IPS DF 19.7 (cell line): ENCODE measurements around the gene SEPTIN3.

Source experiments
- DNase-seq: peaks from one replicate; pipeline ENCODE4 v3.0.0-alpha.2; 2013; ENCODE audit warnings: low read depth, low spot score

SEPTIN3 gene

GRCh38 chr22:41976070-41976901 lies 7.0 kb downstream of the SEPTIN3 start:
- no peak for DNase-seq

DNA sequence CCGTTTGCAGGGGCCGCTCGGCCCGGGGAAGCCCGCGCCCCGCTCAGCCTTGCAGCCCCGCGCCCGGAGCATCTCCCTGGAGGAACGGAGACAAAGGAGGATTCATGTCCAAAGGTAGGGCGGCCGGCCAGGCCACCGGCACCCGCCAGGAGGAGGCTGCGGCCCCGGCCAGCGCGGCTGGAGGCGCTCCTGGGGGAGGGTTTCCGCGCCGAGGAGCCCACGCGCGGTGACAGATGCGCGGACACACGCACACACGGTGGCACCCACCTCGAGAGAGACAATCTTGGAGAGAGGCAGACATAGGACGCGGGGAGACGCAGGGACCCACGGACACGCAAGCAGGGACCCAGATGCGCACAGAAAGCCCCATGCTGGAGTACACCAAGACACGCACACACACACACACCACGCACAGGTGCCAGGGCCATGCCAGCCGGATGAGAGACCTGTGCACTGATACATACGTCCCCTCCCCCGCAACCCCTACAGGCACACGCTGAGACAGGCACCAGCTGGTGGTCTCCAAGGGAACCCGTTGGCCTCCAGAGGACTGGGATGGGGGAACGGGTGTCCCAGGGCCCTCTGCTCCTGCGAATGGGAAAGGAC lies 7.8 kb downstream of the SEPTIN3 start:
- DNase-seq, result no peak

DNA sequence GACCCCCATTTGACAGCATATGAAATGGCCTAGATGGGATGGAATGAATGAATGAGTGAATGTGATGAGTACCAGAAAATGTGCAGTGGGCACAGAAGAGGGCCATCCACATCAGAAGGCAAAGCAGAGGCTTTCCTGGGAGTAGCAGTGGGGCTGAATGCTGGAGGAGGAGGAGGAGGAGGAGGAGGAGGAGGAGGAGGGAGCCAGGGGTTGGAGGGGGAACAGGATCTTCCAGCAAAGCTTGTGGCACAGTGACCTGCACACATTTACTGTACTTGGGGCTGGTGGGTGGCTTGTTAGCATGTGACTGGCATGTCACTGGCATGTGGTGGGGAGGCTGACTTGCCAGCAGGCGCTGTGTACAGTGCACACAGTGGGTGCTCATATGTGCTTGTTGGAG lies 9.5 kb downstream of the SEPTIN3 start:
- DNase-seq, result no peak

DNA sequence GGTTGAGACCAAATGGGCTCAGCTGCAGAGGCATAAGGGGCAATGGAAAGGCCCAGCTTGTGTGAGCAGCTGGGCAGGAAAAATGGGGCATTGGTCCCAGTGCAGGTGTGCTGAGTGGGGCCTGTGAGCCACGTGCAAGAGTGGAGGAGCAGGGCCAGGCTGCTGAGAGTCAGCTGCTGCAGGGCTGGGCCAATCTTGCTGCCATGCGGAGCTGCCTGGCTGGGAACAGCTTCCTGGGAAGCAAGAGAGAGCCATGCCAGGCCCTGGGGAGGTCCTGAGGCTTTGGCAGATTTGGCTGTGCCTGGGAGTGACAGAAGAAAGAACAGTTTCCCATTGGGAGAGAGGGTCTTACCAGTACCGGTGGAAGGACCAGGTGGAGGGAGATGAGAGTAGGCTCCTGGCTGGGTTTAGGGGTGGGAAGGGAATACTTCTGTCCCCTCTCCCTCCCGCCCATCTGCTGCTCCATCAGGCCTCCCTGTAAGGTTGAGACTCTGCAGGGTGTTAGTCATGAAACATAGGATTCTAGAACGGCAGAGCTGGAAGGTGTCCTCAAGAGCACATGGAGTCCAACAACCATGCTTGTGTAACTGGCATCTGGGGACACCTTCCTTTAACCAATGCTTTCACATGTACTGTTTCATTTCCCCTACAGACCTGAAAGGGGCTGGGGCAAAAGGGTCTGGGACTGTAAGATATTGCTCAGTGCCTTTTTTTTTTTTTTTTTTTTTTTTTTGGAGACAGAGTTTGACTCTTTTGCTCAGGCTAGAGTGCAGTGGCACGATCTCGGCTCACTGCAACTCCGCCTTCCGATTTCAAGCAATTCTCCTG lies 10.4 kb downstream of the SEPTIN3 start:
- DNase-seq, result no peak

DNA sequence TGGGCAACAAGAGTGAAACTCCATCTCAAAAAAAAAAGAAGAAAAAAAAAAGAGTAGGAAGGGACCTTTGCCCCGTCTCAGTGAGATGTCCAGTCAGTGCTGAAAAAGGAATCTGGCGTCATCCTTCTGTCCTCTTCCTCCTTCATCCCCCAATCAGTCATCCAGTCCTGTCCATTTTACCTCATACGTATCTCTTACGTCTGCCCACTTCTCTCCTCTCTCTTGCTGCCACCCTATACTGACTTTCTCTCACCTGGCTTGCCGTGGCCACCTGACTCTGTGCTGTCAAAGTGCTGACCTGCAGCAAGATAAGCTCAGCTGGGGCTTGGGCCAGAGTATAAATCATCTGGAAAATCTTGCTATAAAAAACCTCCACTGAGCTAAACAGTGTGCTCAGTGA lies 13.6 kb downstream of the SEPTIN3 start:
- DNase-seq, result no peak

- DNase-seq, result no peak
Observed at GRCh38 chr22:41983513-41984405, 14.5 kb downstream of the SEPTIN3 start.

DNA sequence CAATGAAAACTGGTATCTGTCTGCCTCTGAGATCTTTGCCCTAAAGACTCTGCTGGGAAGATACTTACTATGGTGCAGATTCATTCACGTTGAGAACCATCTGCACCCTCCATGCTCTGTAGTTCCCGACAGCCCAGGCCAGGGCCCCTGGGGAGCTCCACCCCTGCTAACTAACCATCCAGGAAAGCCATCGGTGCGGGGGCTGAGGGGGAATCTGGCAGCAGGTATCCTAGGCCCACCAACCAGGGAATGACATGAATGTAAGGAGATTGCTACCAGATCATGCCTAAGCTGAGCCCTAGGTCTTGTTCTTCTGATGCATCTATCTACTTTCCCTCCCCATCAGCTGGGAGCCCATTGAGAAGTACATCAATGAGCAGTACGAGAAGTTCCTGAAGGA lies 18.0 kb downstream of the SEPTIN3 start:
- no peak for DNase-seq

DNA sequence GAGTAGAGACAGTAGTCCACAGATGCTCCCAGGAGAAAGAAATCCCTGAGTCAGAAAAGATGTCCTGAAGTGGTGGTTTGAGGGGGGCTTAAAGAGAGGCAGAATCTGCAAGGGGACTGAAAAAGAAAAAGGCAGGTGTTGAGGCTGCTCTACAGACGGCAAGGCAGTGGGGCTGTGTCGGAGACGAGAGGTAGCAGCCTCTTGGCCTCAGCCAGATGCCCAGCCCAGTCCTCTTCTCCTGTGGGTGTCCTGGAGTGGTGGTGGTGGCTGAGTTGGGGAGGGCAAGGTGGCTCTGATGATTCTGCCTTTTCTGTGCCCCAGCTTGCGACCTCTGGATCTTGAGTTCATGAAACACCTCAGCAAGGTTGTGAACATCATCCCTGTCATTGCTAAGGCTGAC lies 20.0 kb downstream of the SEPTIN3 start:
- DNase-seq, result no peak

DNA sequence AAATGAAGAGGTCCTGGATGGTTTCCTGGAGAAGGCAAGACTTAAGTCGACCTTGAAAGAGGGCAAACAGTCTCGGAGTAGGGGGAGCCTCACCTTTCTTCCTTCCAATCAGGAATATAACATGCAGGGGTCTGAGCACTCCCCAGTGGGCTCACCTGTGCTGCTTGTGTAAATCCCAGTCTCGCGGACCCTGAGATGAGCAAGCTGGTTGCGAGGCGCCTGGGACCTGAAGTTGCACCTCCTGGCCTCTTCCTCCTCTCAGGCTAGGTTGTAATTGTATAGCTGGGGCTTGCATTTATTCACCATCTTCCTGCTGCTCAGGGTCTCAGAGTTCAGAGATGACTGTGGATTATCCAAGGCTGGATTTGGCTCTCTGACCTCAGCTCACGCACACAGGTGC lies 21.9 kb downstream of the SEPTIN3 start:
- no peak for DNase-seq

- no peak for DNase-seq
Observed at GRCh38 chr22:41992496-41992895, 23.3 kb downstream of the SEPTIN3 start.

DNA sequence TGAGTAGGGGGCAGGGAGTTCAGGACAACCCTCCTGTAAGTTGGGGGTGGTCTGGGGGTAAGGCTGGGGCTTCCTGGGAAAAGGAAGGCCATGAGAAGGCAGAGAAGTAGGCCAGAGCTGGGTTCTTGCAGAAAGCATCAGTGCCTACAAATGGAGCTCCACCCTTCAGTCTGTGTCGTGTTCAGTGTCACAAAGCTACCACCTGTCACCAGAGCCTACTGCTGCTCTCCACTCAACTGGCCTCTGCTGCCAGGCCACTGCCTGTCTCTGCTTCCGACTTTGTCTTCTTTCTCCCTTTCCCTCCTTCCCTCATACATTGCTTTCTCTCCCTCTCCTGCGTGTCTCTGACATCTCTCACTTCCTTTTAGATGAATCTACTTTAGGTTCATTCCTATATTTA lies 26.0 kb downstream of the SEPTIN3 start:
- DNase-seq, result no peak

- no peak for DNase-seq
Observed at GRCh38 chr22:41996826-41997225, 27.6 kb downstream of the SEPTIN3 start.

- no peak for DNase-seq
Observed at GRCh38 chr22:41998361-41999261, 29.4 kb downstream of the SEPTIN3 start, which contains the start of gene WBP2NL. TSS of gene WBP2NL (plus strand) at chr22:41998788. CDS start at chr22:41998819, 31 bp downstream.

DNA sequence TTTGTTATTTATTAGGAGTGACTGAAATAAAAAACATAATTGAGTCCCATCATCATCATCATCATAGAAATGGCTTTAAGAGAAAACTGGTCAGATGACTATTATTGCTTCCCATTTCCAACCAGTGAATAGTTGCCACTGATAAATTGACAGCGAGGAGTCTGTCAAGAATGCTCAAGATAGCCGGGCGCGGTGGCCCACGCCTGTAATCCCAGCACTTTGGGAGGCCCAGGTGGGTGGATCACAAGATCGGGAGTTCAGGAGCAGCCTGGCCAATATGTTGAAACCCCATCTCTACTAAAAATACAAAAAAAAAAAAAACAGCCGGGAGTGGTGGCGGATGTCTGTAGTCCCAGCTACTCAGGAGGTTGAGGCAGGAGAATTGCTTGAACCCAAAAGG lies 31.2 kb downstream of the SEPTIN3 start:
- DNase-seq, result no peak

DNA sequence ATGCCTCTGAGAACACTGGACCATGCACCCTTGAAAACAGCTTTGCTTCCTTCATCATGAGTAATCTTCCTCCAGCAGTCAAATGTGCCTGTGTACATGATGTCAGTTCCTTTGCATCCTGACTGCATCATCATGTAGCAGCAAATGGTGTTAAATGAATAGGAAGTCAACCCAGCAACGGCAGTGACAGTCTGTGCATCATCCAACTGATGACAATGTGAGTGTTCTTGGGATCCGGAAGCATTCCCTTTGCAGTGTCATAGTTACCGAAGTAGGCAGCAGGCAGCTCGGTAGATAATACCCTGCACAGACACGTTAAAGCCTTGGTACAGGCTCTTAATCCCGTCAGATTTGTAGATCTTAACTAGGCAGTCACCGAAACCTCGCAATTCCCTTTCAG lies 31.9 kb downstream of the SEPTIN3 start:
- no peak for DNase-seq

DNA sequence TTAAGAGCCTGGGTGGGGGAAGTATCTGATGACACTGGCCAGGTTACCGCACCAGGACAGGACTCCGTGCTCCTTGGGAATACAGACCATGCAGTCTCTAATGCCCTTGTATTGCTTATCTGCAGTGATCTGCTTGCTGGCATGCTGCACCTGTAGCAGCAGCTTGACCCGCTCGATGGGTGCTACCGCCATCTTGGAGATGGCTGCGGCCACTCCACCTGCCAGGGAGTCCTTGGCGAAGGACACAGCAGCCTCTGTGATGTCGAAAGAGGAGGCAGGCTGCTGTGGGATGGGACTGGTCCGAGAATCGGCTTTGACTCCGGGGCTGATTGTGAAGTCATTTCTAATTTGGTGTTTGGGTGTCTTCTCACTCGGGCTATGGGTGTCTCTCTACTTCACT lies 32.5 kb downstream of the SEPTIN3 start:
- DNase-seq, result no peak

DNA sequence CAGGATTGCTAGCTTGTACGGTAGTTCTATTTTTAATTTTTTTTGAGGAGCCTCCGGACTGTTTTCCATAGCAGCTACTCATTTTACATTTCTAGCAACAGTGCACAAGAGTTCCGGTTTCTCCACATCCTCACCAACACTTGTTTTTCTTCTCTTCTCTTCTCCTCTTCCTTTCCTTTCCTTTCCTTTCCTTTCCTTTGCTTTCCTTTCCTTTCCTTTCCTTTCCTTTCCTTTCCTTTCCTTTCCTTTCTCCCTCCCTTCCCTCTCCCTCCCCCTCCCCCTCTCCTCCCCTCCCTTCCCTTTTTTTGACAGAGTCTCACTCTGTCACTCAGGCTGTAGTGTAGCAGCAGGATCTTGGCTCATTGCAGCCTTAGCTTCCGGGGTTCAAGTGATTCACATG lies 38.7 kb downstream of the SEPTIN3 start:
- DNase-seq, result no peak

GRCh38 chr22:42010778-42011177 lies 41.5 kb downstream of the SEPTIN3 start:
- no peak for DNase-seq

DNA sequence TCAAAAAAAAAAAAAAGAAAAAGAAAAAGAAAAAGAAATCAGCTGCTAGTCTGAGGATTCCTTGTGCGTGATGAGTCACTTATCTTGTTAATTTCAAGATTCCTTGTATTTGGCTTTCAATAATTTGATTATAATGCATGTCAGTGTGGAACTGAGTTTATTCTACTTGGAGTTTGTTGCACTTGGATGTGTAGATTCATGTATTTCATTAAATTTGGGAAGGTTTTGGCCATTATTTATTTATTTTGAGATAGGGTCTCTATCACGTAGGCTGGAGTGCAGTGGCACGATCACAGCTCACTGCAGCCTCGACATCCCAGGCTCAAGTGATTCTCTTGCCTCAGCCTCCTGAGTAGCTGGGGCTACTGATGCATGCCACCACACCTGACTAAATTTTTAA lies 44.1 kb downstream of the SEPTIN3 start:
- DNase-seq, result no peak

- DNase-seq, result no peak
Observed at GRCh38 chr22:42016111-42016510, 46.9 kb downstream of the SEPTIN3 start.
